Right lobe of liver (tissue), 4 donors: ENCODE results near the gene VAV3.

Experiments used
- CTCF ChIP-seq, 4 donors: fragments of 200-600 bp in 3 of 4; fragments of 450-650 bp in 1 of 4; IDR thresholded peaks; one replicate each; pipeline versions ENCODE4 v1.5.1 to v1.8.0; 2016 to 2022; ENCODE audit warnings: antibody characterized with exemption in 4 of 4, mild to moderate bottlenecking in 2 of 4
- POLR2A ChIP-seq: fragments of 450-650 bp; IDR thresholded peaks from one replicate; pipeline ENCODE4 v1.6.1; 2017; ENCODE audit warnings: antibody characterized with exemption, mild to moderate bottlenecking
- donor health status: DM: no; HTN: no; CAD: no.
- donor health status: DM: no; HTN: no; CAD: no.
- donor health status: DM: no; HTN: yes; CAD: no.

GRCh38 chr1:107677697-107678096 is 287.3 kb downstream of the VAV3 start:
- TF ChIP-seq CTCF (IDR thresholded peaks at IDR 0.05) (no peak), POLR2A (no peak)
